ENCODE measurements around the gene ZNF556. TPM values are rescaled to one million over a fixed set of nuclear protein-coding genes. Genes with fewer than 3 reads are reported as not detected.

Gene ZNF556
- polyA plus RNA-seq, 1 donor (not counting 4 experiments of a cell fraction or from before 2014, with no cell fraction given) = 0.01 TPM

DNA sequence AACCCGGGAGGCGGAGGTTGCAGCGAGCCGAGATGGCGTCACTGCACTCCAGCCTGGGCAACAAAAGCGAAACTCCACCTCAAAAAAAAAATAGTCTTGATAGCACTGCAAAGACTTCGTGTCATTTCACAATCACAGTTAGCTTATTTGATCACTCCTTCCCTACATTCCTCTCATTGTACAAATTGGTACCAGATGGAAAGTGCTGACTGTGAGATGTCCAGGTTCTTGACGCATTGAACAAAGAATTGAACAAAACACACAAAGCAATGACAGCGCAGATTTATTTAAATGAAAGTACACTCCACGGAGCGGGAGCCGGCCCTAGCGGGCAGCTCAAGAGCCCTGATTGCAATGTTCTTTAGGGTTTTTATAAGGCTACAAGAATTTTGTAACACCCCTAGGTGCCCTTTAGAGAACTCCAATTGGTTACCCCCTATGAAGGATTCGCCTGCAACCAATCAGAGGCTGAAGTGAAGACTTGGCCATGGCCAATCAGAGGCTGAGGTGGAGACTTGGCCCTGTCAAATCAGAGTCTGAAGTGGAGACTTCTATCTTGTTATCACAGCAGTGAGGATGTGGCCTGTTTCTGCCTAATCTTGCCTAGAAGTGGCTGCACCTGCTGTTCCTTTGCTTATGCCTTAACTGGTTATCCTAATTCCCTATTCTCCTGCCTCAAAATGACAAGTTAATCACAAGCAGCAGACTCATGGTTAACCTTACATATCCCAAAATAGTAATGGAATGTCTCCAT, 16.7 kb downstream of the ZNF556 start:
- dilution Hi-C loops (cut with MboI; ENCODE audit: extremely low pct_ligation_motif_present, low sequenced_read_pairs) = no loop called here
- Histone ChIP-seq H3K9me1 (ENCODE audit: control insufficient read depth, extremely low read depth, insufficient read depth, low read length) (no peaks in the 10 kb centered on the region), H3K9me3 (ENCODE audit: control insufficient read depth, low read depth, low read length) (no peaks in the 10 kb centered on the region), H3K4me1 (ENCODE audit: control insufficient read depth, extremely low read depth, insufficient read depth, low read length) (no peaks in the 10 kb centered on the region), H3K9ac (ENCODE audit: control insufficient read depth, extremely low read depth, insufficient read depth, low read length) (no peak overlapping the region), H2AFZ (ENCODE audit: control insufficient read depth, low read length) (no peak overlapping the region), H3K27me3 (ENCODE audit: control insufficient read depth, extremely low read depth, insufficient read depth, low read length) (no peaks in the 10 kb centered on the region), H3K4me3 (ENCODE audit: control insufficient read depth in 2 of 3, extremely low read depth in 1 of 3, insufficient read depth in 2 of 3, low read depth in 1 of 3, low read length in 3 of 3) (no peak overlapping the region), H3K79me2 (ENCODE audit: control insufficient read depth, insufficient read depth, low read length) (no peaks in the 10 kb centered on the region), H3K4me2 (ENCODE audit: control insufficient read depth, extremely low read depth, insufficient read depth, low read depth, low read length) (no peak overlapping the region), H4K20me1 (ENCODE audit: control insufficient read depth, extremely low read depth, insufficient read depth, low read length) (no peaks in the 10 kb centered on the region), H3K36me3 (ENCODE audit: control insufficient read depth in 2 of 2, extremely low read depth in 1 of 2, insufficient read depth in 2 of 2, low read length in 2 of 2) (no peaks in the 10 kb centered on the region), H3K27ac (ENCODE audit: control insufficient read depth, insufficient read depth, low read length) (no peak overlapping the region)
- DNase-seq (ENCODE audit: low read depth, low spot score) (no peak), FAIRE-seq (no peak)
- TF ChIP-seq, protein P1, sequence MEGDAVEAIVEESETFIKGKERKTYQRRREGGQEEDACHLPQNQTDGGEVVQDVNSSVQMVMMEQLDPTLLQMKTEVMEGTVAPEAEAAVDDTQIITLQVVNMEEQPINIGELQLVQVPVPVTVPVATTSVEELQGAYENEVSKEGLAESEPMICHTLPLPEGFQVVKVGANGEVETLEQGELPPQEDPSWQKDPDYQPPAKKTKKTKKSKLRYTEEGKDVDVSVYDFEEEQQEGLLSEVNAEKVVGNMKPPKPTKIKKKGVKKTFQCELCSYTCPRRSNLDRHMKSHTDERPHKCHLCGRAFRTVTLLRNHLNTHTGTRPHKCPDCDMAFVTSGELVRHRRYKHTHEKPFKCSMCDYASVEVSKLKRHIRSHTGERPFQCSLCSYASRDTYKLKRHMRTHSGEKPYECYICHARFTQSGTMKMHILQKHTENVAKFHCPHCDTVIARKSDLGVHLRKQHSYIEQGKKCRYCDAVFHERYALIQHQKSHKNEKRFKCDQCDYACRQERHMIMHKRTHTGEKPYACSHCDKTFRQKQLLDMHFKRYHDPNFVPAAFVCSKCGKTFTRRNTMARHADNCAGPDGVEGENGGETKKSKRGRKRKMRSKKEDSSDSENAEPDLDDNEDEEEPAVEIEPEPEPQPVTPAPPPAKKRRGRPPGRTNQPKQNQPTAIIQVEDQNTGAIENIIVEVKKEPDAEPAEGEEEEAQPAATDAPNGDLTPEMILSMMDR (optimal IDR thresholded peaks at IDR 0.05 in 1 of 3, IDR thresholded peaks at IDR 0.05 in 1 of 3, conservative IDR thresholded peaks at IDR 0.05 in 1 of 3; ENCODE audit: extremely low read depth in 1 of 3, insufficient read depth in 2 of 3, low read length in 3 of 3) = no peak
- TF ChIP-seq EZH2 (IDR thresholded peaks at IDR 0.05; ENCODE audit: low read length) = no peak

DNA sequence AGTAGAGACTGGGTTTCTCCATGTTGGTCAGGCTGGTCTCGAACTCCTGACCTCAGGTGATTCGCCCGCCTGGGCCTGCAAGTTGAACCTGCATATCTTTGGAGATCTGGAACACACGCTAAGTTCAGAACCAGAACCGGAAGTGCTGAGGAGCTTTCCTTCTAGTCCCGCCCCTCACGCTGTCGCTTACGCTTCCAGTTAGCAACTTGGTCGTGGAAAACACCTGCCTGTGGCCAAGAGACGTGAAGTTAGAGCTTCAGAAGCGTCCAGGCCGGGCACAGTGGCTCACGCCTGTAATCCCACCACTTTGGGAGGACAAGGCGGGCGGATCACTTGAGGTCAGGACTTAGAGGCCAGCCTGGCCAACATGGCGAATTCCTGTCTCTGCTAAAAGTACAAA, 18.6 kb downstream of the ZNF556 start:
- Histone ChIP-seq H3K9me1 (ENCODE audit: control insufficient read depth, extremely low read depth, insufficient read depth, low read length) (no peaks in the 10 kb centered on the region), H3K4me2 (ENCODE audit: control insufficient read depth, extremely low read depth, insufficient read depth, low read depth, low read length) (no peak overlapping the region), H3K9ac (ENCODE audit: control insufficient read depth, extremely low read depth, insufficient read depth, low read length) (no peak overlapping the region), H3K4me3 (ENCODE audit: control insufficient read depth in 2 of 3, extremely low read depth in 1 of 3, insufficient read depth in 2 of 3, low read depth in 1 of 3, low read length in 3 of 3) (no peak overlapping the region), H3K36me3 (ENCODE audit: control insufficient read depth in 2 of 2, extremely low read depth in 1 of 2, insufficient read depth in 2 of 2, low read length in 2 of 2) (no peaks in the 10 kb centered on the region), H3K27ac (ENCODE audit: control insufficient read depth, insufficient read depth, low read length) (no peak overlapping the region), H3K79me2 (ENCODE audit: control insufficient read depth, insufficient read depth, low read length) (no peaks in the 10 kb centered on the region), H4K20me1 (ENCODE audit: control insufficient read depth, extremely low read depth, insufficient read depth, low read length) (no peaks in the 10 kb centered on the region), H3K4me1 (ENCODE audit: control insufficient read depth, extremely low read depth, insufficient read depth, low read length) (no peaks in the 10 kb centered on the region), H3K9me3 (ENCODE audit: control insufficient read depth, low read depth, low read length) (no peaks in the 10 kb centered on the region), H3K27me3 (ENCODE audit: control insufficient read depth, extremely low read depth, insufficient read depth, low read length) (no peaks in the 10 kb centered on the region), H2AFZ (ENCODE audit: control insufficient read depth, low read length) (no peak overlapping the region)
- TF ChIP-seq, protein P1 (optimal IDR thresholded peaks at IDR 0.05 in 1 of 3, IDR thresholded peaks at IDR 0.05 in 1 of 3, conservative IDR thresholded peaks at IDR 0.05 in 1 of 3; ENCODE audit: extremely low read depth in 1 of 3, insufficient read depth in 2 of 3, low read length in 3 of 3) = no peak
- TF ChIP-seq EZH2 (IDR thresholded peaks at IDR 0.05; ENCODE audit: low read length) = no peak
- FAIRE-seq = no peak
- DNase-seq (ENCODE audit: low read depth, low spot score) = no peak
- dilution Hi-C loops (cut with MboI; ENCODE audit: extremely low pct_ligation_motif_present, low sequenced_read_pairs) = no loop called here
